ENCODE results near the gene DCLRE1C. TPM values are rescaled to one million over a fixed set of nuclear protein-coding genes. Genes with fewer than 3 reads are reported as not detected.

Gene DCLRE1C
- total and polyA plus RNA-seq, 2 donors (not counting 3 experiments of a cell fraction or from before 2014, with no cell fraction given), result 2.1 to 15.8 TPM

DNA sequence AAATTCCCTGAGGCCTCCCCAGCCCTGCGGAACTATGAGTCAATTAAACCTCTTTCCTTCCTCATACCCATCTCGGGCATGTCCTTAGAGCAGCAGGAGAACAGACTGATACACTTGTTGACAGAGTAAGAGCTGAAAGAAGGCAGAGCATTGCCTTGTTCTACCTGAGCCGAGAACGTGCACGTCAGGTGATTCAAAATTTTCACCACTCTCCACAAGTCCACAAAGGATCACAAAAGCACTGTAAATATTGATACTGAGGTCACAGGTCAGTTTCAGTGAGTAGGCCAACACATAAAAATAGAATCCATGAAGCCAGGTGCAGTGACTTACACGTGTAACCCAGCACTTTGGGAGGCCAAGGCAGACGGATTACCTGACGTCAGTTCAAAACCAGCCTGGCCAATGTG is 27.8 kb downstream of the DCLRE1C start:
- no peaks in the 10 kb centered on the region for H3K9me3 ChIP-seq (replicated peaks; ENCODE audit: control insufficient read depth, insufficient read depth, low read length)
- DNase-seq (ENCODE audit: low read depth, low spot score) (no peak), FAIRE-seq (no peak)
- no peak overlapping the region for H3K27ac ChIP-seq (ENCODE audit: insufficient read depth, low read depth, low read length)
- no peaks in the 10 kb centered on the region for H3K27me3 ChIP-seq (ENCODE audit: control insufficient read depth in 2 of 2, insufficient read depth in 2 of 2, low read length in 2 of 2)
- no peak for TF ChIP-seq GATA2 (IDR thresholded peaks at IDR 0.05; ENCODE audit: insufficient read depth, insufficient read length, low read depth, low read length)
- no peak for TF ChIP-seq EZH2 (IDR thresholded peaks at IDR 0.05; ENCODE audit: borderline replicate concordance, low read depth, low read length, severe bottlenecking)
- no peak for TF ChIP-seq FOS (IDR thresholded peaks at IDR 0.05; ENCODE audit: borderline replicate concordance, insufficient read depth, low read length)
- TF ChIP-seq POLR2A (IDR thresholded peaks at IDR 0.05; ENCODE audit: low read depth, low read length), result no peak
- no peak for TF ChIP-seq POLR2AphosphoS5 (IDR thresholded peaks at IDR 0.05; ENCODE audit: insufficient read depth, low read depth, low read length)
- TF ChIP-seq, protein P1, sequence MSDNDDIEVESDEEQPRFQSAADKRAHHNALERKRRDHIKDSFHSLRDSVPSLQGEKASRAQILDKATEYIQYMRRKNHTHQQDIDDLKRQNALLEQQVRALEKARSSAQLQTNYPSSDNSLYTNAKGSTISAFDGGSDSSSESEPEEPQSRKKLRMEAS (IDR thresholded peaks at IDR 0.05; ENCODE audit: insufficient read depth, insufficient read length), result no peak
- TF ChIP-seq CTCF (IDR thresholded peaks at IDR 0.05; ENCODE audit: extremely low read depth in 1 of 2, insufficient read depth in 1 of 2, low read depth in 1 of 2, low read length in 2 of 2), result no peak
- TF ChIP-seq JUN (IDR thresholded peaks at IDR 0.05; ENCODE audit: borderline replicate concordance, insufficient read depth, insufficient read length, low read depth), result no peak
- TF ChIP-seq MYC (IDR thresholded peaks at IDR 0.05; ENCODE audit: low read depth, low read length), result no peak
- peaks cover 2% of the 10 kb centered on the region for H4K20me1 ChIP-seq (replicated peaks; ENCODE audit: control insufficient read depth, extremely low read depth, insufficient read depth, low read length)
- no peaks in the 10 kb centered on the region for H3K4me1 ChIP-seq (ENCODE audit: control insufficient read depth, extremely low read depth, insufficient read depth, low read length)
- ChIA-PET CTCF (no interaction called here), POLR2A (no interaction called here)
- no peak overlapping the region for H3K4me2 ChIP-seq (ENCODE audit: insufficient read depth, low read length)
- no peaks in the 10 kb centered on the region for H3K9me1 ChIP-seq (replicated peaks; ENCODE audit: control insufficient read depth, extremely low read depth, insufficient read depth, low read length)
- intact Hi-C loops (cut with micrococcal nuclease), result no loop called here
- no peaks in the 10 kb centered on the region for H3K79me2 ChIP-seq (ENCODE audit: control insufficient read depth, insufficient read depth, low read length)
- H3K36me3 ChIP-seq (ENCODE audit: control insufficient read depth in 2 of 2, extremely low read depth in 1 of 2, insufficient read depth in 2 of 2, low read length in 2 of 2), result peaks cover 11 to 13% of the 10 kb centered on the region in 2 experiments
- H3K9ac ChIP-seq (replicated peaks; ENCODE audit: extremely low read depth, insufficient read depth, low read length), result no peak overlapping the region
- dilution Hi-C loops (cut with MboI; ENCODE audit: extremely low pct_ligation_motif_present, low sequenced_read_pairs), result no loop called here
- no peak overlapping the region for H3K4me3 ChIP-seq (replicated peaks in 1 of 3; ENCODE audit: insufficient read depth in 1 of 3, low read depth in 1 of 3, low read length in 3 of 3)
- no TSS peak for BruUV-seq (replicated peaks)
- no peak overlapping the region for H2AFZ ChIP-seq (ENCODE audit: low read depth, low read length)

Data from endothelial cell of umbilical vein (primary cell).